Right kidney (tissue), 9 donors: ENCODE data around the gene TMEM108.
"Not testable (repeated sequence)": the region's sequence is repeated elsewhere in the genome, so short reads cannot be mapped to it uniquely, and the experiment has no call there.

Experiments
- DNase-seq: peaks from one replicate; pipeline ENCODE4 v3.0.0-alpha.2; 2016
- long read RNA-seq, 8 donors: transcript quantifications; one replicate each; lab custom pipeline, GENCODE V29; 2026

The TMEM108 gene
- long read RNA-seq, donor 1, partial matches to known transcripts = 0 of 1 reads
- long read RNA-seq, donor 1, other reads (novel, unspliced or antisense) = 0 of 1 reads
- long read RNA-seq, donor 2 = 0 reads
- long read RNA-seq, donor 3 = 0 reads
- long read RNA-seq, donor 4, partial matches to known transcripts = 0 of 1 reads
- long read RNA-seq, donor 4, other reads (novel, unspliced or antisense) = 0 of 1 reads
- long read RNA-seq, donor 5, partial matches to known transcripts = 0 of 2 reads
- long read RNA-seq, donor 5, other reads (novel, unspliced or antisense) = 0 of 2 reads
- long read RNA-seq, donor 6, partial matches to known transcripts = 0 of 2 reads
- long read RNA-seq, donor 6, other reads (novel, unspliced or antisense) = 0 of 2 reads
- long read RNA-seq, donor 7, partial matches to known transcripts = 0 of 5 reads
- long read RNA-seq, donor 7, other reads (novel, unspliced or antisense) = 0 of 5 reads
- long read RNA-seq, donor 8, partial matches to known transcripts = 0 of 1 reads
- long read RNA-seq, donor 8, other reads (novel, unspliced or antisense) = 0 of 1 reads

GRCh38 chr3:133038089-133038730 is at the start of gene TMEM108:
TSS of gene TMEM108 (plus strand) at chr3:133038391.
- DNase-seq = peak; percentile 69

DNA sequence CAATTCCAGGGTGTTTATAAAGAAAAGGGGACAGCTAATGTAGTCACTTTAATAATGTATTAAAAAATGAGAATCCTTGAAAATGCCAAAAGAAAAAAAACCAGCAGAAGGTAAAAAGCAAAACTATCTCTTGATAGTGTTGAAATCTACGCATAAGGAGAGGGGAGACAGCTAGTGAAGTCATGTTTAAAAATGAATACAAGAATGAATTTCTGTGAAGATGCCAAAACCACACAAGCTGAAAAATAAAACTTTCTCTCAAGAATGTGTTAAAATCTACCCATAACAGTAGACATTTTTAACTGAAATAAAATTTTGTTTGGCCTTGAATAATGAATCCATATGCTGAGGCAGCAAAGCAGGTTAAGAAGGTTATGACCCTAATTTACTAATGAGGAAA is 42.2 kb upstream of the TMEM108 start:
- no peak for DNase-seq

DNA sequence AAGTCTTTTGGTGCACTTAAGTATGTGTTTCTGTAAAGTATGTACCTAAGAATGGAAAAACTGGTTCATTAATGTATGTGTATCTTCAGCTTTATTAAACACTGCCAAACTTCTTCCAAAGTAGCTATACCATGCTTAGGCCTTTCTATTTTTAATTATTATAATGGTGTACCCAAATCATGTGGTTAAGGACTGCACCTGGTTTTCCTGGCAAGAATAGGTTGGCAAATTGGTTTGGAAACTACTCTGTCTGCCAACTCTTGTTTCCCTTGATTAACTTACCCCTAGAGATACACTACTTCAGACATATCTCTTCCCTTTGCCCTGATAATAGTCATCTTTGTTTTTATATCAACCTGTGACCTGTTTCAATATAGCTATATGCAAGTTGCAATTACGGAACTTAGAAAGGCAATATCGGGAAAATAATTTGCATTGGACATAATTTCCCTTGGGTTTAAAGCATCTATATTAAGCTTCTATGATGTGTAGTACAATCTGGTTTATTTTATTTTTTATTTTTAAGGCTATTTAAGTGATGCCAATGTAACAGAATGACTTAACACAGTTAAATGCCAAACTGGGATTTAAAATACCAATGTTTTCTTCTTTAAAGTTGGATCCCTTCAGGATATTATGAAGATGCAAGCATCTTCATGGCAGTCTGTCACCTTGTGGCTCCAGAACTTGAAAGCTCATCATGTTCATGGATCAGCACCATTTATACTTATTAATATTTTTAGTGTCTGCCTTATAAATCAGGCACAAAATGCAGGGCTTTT is 40.6 kb upstream of the TMEM108 start:
- DNase-seq = no peak

GRCh38 chr3:133005032-133005431 is 33.2 kb upstream of the TMEM108 start:
- not testable (repeated sequence) for DNase-seq

- DNase-seq = no peak
Measured at GRCh38 chr3:133007601-133008000, 30.6 kb upstream of the TMEM108 start.

GRCh38 chr3:133014325-133014724 is 23.9 kb upstream of the TMEM108 start:
- DNase-seq = no peak

DNA sequence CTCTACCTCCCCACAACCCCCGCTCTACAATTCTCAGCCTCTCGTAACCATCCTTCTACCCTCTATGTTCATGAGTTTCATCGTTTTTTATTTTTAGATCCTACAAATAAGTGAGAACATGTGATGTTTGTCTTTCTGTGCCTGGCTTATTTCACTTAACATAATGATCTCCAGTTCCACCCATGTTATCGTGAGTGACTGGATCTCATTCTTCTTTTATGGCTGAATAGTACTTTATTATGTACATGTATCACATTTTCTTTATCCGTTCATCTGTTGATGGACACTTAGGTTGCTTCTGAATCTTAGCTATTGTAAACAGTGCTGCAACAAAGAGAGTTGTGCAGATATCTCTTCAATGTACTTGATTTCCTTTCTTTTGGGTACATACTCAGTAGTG is 22.6 kb upstream of the TMEM108 start:
- not testable (repeated sequence) for DNase-seq

- DNase-seq = no peak
Measured at GRCh38 chr3:133016838-133017309, 21.3 kb upstream of the TMEM108 start.

DNA sequence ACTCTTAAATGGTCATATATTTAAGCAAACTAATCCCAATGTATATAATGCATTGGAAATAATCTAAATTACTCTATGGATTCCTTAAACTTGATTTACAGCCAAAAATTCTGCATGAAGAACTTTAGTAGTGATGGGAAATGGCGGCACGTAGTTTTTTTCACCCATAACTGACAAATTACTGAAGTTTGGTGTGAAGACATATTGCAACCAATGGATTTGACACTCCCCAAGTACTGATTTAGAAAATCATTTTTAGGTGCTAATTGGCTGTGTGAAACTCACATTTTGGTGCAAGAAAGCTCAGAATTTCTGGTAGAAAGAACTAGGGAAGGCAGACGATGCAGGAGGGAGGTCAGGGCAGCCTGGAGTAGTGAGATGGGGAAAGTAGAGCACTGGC is 19.3 kb upstream of the TMEM108 start:
- no peak for DNase-seq

DNA sequence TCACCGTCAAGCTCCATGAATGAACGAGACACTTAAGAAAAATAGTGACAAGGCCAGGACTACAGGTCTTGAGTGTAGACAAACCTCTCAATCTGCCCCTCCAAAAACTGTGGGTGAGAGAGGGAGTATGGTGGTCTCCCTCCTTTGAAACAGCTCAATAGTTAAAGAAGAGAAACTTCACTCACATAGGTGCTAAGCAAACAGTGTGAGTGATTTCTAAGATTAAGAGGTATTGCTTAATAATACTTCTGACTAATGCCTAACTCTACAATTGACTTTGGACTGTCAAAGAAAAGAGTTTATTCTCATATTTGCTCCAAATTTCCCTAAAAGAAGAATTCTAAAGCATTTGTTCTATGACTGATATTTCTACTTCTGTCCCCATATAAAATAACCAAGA is 17.0 kb upstream of the TMEM108 start:
- DNase-seq = no peak

DNA sequence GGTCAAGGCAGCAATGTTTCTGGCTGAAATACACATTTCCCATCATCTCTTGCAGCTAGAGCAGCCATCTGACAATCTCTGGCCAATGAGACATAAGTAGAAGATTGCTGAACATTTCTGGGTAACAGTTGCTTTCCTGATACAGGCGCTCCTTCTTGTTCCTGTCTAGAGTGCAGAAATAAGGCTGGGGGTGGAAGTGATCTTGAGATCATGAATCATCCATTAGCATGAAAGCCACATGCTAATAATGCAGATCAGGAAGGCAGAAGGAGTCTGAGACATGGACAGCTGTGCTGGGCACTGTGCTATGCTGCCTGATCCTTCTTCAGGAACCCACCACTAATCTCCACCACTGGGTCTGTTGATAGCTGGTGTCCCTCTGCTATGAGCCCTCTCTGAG is 14.8 kb upstream of the TMEM108 start:
- DNase-seq = no peak

GRCh38 chr3:133025546-133025945 is 12.6 kb upstream of the TMEM108 start:
- DNase-seq = no peak

DNA sequence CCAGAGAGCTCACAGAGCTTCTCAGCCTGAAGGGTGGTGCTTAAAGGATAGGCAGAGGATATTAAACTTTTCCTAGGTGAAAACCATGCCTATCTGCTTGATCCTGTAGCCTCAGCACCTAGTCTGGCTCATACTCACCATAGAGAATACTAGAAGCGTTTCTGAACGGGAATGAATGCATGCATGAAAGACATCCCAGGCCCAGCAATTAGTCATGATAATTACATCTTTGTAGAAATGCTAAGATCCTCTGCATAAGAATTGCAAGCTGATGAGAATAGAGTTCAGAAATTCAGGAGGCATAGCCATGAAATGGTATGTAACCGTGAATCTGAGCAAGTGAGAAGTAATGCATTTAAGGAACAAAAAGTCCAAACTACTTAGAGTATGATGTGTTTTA is 5.9 kb upstream of the TMEM108 start:
- DNase-seq = no peak

GRCh38 chr3:133037436-133037835 is 755 bp upstream of the TMEM108 start:
- DNase-seq = no peak

DNA sequence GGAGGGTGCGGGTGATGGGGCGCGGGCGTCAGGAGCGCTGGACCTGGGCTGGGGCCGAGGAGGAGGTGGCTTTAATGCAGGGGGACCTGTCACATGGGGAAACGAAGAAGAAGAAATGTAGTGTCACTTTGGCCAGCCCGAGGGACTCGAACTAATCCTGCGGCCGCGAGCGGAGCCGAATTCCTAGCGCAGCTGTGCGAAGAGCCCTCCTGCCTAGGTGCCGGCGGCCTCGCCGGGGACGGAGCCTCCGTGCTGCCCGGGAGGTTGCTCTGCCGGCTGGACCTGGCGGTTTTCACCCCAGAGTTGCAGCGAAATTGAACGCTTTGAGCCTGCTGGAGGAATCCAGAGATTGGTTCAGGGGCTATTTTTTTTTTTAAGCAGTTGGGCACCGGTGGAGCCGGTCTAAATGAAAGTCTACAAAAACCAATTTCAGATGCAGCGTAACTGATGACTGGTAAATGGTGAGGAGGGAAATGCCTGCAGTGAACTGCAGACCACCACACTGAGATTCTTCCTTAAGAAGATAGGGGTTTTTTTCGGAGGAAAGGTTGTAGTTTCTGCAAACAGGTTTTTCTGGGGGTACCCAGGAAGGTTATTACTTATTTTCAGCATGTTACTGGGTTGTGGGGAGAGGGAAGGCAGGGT is 662 bp downstream of the TMEM108 start:
- no peak for DNase-seq

- DNase-seq = peak; percentile 65
Measured at GRCh38 chr3:133040696-133041523, 2.7 kb downstream of the TMEM108 start.

- DNase-seq = no peak
Measured at GRCh38 chr3:133041524-133041829, 3.3 kb downstream of the TMEM108 start.

DNA sequence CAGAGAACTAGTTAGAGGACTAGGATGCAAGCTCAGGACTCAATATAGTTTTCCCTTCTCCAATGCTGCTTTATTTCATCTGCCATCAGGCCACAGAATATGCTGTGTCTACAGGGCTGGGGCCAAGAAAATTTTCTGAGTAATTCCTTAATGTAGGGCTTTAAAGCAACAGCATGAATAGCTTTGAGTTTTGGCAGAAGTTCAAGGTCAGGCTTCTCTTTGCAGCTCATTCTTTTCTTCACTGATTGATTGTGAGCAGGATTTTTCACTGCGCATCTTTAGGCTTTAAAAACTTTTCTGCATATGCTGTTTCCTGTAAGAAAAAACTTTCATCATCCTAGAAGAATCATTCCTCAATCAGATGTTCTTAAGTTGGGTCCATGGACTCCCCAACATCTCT is 4.6 kb downstream of the TMEM108 start:
- DNase-seq = no peak

- DNase-seq = no peak
Measured at GRCh38 chr3:133047980-133048379, 9.8 kb downstream of the TMEM108 start.

DNA sequence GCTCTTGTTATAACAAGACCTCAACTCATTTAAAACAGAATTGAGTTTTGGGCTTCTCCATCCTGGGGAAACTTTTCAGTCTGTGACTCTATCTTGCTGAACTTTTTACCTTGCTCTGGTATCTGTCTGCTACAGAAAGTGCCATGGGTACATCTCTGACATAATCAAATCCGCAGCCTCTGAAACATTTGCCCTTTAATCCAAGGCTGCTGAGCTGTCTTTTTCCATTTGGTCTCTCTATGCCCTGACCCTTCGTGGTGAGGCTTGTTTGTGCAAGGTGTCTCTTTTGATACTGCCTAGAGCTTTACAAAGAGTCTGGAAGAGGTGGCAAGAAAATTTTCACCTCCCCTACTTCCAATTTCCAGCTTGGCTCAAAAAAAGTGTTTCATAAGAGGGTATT is 11.3 kb downstream of the TMEM108 start:
- no peak for DNase-seq

DNA sequence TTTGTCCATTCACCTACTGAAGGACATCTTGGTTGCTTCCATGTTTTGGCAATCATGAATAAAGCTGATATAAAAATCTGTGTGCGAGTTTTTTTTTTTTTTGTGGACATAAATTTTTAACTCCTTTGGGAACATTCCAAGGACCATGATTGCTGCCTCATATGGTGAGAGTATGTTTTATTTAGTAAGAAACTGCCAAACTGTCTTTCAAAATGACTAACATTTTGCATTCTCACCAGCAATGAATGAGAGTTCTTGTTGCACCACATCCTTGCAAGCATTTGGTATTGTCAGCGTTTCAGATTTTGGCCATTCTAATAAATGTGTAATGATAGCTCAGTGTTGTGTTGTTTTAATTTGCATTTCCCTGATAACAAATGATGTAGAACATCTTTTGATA is 12.7 kb downstream of the TMEM108 start:
- DNase-seq = no peak

DNA sequence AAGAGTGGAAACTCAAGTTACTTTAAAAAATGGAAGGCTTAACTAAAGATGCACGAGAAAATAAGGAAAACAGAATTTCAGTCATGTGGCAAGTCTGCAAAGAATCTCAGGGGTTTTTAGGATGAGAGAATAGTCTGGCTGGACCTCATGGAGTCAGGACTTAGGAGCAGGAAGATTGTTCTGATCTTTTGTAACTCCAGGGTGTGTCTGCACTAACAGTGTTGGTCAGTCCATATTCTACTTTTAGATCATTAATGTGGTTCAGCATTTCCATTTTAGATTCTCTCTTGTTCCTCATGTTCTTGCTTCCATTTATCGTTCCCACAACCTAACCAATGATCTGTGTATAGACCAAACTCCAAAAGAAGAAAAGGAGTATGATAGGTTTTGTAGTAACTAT is 15.3 kb downstream of the TMEM108 start:
- DNase-seq = no peak
